Activated CD4-positive, alpha-beta T cell treated with anti-CD3 and anti-CD28 coated beads, Interleukin-2, amount 50 U/mL, for 48 hours (primary cell): ENCODE results near the gene FBL.
"Not testable (repeated sequence)": the region's sequence is repeated elsewhere in the genome, so short reads cannot be mapped to it uniquely, and the experiment has no call there.

Source experiments
- DNase-seq, 2 experiments: peaks; one replicate each; pipeline ENCODE4 v3.0.0-alpha.2; 2020

The FBL gene

DNA sequence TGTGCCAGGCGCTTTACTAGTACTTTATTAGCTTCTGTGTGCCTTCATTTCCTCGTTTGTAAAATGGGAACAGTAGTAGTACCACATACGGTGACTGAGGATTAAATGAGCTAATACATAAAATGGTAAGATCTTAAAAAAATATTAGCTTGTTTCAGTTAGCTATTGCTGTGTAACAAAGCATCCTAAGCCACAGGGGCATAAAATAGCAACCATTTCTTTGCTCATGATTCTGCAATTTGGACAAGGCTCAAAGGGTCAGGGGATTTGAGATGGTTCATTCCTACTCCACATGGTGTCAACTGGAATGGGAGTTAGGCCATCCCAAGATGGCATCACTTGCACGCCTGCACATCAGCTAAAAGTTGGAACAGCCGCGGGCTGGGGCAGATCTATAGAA, 25.5 kb downstream of the FBL start:
- no peak for DNase-seq

DNA sequence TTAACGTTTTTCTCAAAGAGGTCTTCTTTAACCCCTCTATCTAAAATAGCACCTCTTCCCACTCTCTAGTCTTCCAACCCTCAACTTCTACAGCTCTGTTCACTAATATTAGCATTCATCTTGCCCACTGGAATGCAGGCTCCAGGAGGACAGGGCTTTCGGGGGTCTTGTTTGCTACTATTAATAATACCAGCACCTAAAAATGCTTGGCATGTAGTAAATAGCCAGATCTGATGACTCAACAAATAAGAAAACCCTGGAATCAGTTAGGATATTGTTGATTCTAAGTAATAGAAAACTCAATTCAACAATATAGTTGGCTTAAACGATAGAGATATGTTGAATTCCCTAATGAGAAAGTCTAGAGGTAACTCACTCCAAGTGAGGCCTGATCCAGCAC, 26.4 kb downstream of the FBL start:
- no peak for DNase-seq

DNA sequence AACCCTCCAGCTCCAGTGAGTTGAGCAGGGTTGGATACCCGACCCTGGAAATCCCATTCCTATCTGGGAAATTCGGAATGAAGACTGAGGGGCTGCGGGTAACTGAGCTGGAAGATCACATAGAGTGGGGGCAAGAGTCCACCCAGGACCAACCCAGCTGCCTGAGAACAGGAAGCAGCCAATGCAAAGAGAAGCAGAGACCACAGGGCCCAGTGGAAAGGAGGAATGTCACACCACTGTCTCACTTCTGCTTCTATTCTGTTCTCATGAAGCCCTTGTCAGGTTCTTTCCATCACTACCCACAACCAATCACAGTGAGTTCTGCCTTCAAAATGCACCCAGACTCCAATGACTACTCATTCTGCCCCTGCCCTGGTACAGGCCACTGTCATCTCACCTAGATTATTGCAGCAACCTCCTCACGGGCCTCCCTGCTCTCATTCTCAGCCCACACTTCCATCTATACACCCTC, 27.5 kb downstream of the FBL start:
- no peak for DNase-seq

DNA sequence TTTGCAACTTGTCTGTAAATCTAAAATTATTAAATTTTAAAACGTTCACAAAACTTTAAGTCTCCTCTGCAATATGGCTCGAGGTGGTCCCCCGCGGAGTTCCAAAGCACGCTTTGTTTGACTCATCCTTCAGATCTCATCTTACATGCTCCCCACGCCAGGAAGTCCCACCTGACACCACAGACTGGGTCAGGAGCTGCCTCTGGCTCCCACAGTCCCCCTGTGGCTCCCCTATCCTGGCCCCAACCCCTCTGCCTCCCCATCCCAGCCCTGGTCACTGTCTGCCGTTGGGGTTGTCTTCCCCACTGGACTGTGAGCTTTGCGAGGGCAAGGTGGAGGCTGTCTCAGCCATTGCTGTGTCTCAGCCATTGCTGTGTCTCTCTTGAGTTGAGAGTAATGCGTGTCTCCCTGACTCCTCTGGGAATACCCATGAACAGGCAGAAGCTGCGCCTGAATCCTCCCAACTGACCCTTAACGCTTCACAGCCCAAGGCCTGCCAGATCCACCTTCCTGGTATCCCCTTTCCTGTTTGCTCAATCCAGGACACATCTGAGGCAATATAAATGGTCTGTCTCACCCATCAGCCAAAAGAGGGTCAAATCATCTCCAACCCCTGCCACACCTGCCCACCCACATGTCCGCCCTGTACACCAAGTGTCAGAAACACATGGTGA, 28.2 kb downstream of the FBL start:
- DNase-seq, result no peak

DNA sequence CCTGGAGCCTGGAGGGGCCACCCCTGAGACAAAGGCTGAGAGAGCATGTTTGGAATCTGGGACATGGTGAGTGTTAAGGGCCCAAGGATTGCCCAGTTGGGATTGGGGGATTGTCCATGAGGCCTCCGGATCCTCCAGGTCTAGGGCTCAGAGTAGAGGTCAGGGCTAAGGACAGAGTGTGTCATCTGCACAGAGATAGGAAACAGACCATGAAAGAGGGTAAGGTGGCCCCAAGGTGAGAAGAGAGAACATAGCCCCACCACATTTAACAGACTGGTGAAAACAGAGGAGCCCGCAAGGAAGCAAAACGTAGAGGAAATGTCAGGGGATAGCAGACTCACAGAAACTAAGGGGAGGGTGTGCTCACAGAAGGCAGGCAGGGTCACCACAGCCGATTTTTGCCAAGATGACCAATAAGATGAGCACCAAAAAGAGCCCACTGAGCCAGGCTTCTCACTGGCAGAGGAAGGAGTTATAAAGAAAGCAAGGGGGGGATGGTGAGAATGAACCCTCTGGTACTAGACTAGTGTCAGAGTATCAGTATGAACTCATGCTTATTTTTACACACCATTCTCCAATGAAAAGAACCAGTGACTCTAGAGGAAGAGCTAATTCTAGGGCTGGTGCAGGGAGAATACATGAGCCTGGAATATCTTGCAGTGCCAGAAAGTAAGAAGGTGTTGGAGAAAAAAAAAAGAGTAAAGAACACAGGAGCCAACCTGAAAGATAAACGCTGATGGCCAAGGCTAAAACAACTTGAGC, 29.7 kb downstream of the FBL start:
- DNase-seq, result no peak

DNA sequence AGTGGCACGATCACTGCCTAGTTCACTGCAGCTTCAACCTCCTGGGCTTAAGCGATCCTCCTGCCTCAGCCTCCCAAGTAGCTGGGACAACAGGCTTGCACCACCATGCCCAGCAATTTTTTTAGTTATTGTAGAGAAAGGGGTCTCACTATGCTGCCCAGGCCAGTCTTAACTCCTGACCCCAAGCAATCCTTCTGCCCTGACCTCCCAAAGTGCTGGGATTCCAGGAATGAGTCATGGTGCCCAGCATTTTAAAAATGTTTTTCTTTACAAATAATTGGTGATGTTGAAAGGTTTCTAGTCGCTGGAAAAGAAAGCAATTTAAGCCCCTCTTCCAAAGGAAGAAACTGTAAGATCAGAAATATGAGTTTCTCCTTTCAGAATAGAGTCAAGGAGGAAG, 31.6 kb downstream of the FBL start:
- no peak for DNase-seq

DNA sequence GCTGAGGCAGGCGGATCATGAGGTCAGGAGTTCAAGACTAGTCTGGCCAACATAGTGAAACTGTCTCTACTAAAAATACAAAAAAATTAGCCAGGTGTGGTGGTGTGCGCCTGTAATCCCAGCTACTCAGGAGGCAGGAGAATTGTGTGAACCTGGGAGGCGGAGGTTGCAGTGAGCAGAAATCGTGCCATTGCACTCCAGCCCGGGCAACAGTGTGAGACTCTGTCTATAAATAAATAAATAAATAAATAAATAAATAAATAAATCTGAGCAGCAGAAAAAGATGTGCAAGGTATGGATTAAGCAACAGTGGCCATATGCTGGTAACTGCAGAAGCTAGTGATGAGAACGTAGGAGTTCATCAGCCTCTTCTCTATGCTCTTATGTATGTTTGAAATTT, 32.1 kb downstream of the FBL start:
- DNase-seq, result not testable (repeated sequence)

DNA sequence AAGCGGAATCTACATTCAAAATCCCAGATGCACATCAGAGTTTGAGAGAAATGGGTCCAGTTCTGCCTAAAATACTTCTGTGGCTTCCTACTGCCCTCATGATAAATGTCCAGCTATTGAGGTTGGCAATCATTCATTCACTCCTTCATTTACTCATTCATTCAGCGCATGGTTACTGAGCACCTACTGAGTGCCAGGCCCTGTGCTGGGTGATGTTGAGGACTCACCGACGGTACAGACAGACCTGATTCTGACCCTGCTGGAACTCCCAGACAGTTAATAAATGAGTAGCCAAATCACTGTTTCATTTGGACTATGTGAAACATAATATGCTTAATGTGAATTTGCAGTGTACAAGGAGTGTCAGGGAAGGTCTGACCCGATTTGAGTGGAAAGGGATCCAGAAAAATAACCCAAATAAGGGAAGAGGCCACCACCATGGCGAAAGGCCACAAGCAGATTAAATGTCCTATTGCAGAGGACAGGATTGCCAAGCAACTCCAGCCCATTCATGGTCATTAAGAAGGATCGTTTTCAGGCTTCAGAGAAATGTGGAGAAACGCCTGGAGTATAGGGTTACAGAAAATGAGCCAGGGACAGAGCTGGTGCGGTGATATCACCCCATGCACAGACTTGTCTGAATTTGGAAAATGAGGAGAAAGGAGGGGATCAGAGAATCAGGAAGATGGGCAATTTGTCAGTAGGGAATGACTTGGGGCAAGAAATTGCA, 32.8 kb downstream of the FBL start:
- no peak for DNase-seq

DNA sequence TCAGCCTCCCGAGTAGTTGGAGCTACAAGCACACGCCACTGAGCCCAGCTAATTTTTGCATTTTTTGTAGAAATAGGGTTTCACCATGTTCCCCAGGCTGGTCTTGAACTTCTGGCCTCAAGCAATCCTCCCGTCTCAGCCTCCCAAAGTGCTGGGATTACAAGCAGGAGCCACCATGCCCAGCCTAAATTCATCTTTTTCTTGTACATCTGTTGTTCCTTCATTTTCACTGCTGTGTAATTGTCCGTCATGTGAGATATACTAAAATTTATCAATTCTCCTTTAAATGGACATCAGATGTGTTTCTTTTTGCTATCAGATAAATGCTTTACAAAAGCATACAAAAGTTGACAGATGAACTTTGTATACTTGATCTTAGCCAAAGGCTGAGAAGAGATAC, 35.1 kb downstream of the FBL start:
- no peak for DNase-seq

DNA sequence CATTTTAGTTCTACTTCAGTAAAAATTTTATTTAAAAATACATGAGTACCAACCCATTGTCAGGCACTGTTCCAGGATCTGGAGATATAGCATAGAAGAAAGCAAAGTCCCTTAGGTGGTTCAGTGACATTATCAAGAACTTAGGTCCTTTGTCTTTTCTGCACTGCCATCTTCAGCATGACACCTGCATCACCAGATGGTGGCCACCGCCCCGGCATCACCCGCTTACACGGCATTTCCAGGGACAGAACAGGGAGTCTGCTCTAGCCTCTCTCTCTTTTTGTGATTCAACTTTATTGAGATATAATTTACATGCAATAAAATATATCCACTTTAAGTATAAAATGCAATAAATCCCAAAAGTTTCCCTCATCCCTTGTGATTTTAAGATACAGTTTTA, 35.8 kb downstream of the FBL start:
- DNase-seq, result no peak

DNA sequence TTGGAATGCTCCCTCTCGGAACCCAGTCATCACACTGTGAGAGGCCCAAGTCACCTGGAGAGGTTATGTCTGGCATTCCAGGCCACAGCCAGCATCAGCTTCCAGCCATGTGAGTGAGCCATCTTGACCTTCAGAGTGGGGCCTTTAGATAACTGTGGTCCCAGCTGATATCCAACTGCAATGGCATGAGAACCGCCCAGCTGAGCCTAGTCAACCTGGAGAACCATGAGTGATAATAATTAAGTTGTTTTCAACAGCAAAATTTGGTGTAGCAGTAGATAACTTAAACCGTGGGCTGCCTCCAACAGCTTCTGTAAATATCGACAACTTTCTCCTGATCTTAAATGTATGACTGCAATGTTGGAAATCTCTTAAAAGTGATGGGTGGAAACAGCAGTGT, 36.8 kb downstream of the FBL start:
- no peak for DNase-seq

DNA sequence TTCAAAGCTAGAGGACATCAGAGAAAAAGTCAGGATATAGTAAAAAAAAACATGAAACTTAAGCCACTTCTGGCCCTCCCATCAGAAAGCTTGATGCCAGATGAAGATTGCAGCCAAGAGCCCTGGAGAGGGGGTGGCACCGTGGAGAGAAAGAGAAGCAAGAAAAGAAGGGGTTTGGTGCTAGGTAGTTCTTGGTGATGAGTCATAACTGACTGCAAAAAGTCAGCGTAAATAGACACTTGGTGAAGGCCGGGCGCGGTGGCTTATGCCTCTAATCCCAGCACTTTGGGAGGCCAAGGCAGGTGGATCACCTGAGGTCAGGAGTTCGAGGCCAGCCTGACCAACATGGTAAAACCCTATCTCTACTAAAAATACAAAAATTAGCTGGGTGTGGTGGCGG, 37.5 kb downstream of the FBL start:
- DNase-seq, result not testable (repeated sequence)

DNA sequence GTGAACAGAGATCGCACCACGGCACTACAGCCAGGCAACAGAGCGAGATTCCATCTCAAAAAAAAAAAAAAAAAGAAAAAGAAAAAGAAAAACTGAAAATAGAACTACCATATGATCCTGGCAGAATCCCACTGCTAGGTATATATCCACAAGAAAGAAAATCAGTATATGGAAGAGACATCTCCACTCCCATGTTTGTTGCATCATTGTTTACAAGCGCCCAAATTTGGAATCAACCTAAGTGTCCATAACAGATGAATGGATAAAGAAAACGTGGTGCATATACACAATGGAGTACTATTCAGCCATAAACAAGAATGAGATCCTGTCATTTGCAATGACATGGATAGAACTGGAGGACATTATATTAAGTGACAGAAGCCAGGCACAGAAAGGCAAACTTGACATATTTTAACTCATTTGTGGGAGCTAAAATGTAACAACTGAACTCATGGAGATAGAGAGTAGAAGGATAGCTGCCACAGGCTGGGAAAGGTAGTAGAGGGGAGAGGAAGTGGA, 38.3 kb downstream of the FBL start:
- no peak for DNase-seq

DNA sequence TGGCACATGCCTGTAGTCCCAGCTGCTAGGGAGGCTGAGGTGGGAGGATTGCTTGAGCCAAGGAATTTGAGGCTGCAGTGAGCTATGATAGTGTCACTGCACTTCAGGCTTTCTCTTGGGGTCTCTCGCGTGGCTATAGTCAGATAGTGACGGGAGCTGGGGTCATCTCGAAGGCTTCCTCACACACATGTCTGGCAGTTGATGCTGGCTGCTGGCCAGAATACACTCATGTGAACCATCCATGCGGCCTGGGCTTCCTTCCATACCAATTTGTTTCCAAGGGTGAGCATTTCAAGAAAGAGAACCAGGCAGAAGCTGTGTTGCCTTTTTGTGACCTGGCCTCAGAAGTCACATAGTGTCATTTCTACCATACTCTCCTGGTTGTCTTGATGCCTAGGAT, 41.1 kb downstream of the FBL start:
- no peak for DNase-seq

DNA sequence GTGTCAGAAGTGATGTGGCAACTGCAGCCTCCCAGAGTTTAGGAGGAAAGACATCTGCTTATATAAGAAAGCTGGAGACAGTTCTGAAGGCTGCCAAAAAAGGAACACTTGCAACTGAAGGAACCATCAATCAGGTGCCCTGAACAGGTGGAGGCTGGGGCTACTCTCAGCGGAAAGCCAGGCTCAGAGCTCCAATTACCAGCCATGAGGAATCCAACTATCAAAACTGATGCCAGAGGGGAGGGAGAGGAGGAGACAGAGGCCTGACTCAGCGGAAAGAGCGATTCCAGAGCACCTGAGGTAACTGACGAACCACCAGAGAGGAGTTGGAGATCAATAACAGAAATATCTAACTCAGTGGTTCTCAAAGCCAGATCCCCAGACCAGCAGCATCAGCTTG, 43.2 kb downstream of the FBL start:
- no peak for DNase-seq

DNA sequence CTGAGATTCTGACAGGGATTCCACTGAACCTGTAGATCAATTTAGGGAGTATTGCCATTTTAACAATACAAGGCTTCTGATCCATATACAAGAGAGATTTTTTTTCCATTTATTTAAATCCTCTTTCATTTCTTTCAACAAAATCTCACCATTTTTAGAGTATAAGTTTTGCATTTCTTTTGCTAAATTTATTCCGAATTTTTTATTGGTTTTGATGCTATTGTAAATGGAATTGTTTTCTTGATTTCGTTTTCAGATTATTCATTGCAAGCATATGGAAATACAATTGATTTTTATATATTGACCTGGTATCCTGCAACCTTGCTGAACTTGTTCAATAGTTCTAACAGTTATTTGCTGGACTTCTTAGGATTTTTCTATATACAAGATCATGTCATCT, 49.1 kb downstream of the FBL start:
- DNase-seq, result no peak

DNA sequence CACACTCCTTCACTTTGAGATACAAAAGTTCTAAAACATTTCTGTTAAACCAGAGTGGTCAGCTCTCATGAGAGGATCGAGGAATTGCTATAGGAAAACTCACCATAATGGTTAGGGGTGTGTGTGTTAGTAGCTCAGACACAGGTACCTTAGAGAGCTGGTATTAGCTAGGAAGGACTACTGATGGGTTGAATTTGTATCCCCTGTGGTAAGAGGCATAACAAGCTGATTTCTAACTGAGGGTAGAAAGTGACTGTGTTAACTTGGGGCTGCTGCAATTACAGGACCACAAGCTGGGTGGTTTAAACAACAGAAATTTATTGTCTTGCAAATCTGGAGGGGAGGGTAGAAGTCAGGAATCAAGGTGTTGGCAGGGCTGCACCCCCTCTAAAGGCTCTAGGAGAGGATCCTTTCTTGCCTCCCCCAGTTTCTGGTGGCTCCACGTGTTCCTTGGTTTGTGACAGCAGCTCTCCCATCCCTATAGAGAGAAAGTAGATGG, 50.1 kb downstream of the FBL start:
- no peak for DNase-seq

DNA sequence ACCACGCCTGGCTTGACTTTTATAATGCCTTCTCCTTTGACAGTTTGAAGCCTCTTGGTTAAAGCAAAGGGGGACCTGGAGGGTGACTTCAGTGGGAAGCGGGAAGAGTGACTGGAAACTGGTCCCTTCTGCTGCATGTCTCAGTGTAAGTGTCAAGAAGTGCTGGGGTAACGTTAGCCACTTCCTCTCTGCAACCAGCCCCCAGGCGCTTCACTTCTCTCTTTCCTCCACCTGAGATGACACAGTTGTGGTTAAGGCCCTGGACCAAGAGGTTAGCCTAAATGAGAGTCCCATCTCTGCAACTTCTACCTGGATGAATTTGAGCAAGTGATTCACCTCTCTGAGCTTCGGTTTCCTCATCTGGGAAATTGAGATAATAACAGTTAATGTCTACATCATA, 51.2 kb downstream of the FBL start:
- no peak for DNase-seq

DNA sequence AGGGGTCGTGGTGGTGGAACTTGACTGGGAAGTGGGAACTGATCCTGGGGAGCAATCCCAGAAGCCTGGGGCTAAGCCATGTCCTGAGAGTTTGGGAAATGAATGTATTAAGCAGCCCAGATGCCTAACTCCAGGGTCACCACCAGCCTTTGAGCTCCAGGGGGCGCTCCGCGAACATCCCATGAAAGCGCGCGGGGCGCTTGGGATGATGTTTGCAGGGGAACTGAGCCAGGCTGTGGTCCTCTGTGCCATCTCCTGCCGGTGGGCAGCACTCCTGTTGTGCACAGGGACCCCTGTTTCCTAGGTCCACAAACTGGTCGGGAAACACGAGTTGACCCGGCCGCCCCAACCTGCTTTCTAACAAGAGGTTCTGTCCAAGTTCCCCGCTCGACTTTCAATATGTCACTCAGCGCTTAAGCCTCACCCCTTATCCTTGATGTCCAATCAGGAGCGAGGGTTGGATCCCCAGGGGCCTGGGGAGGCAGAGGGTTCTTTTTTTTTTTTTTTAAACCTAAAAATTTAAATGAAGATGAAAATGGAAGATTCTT, 53.1 kb downstream of the FBL start:
- peak; percentile 81 to 84 for DNase-seq

DNA sequence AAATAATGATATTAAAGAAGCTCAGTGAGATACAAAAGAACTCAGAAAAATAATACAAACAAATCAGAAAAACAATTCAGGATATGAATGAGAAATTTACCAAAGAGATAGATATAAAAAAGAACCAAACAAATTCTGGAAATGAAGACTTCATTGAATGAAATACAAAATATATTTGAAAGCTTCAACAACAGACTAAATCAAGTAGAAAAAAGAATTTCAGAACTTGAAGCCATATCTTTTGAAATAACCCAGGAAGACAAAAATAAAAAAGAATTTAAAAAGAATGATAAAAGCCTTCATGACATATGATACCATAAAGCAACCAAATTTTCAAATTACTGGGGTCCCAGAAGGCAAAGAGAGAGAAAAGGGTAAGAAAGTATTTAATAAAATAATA, 57.9 kb downstream of the FBL start:
- DNase-seq, result no peak
